Measurements from ENCODE around the gene MLLT10.

GRCh38 chr10:21494191-21495001 lies 39.6 kb upstream of the MLLT10 start:
- TF ChIP-seq CTCF (conservative IDR thresholded peaks at IDR 0.05) = no peak
- TF ChIP-seq EZH2 (IDR thresholded peaks at IDR 0.05; ENCODE audit: low read depth) = no peak

Data from PC-9 (cell line).